Ascending aorta (tissue), 2 donors: ENCODE results near the gene RPS6KA4. TPM values are rescaled to one million over a fixed set of nuclear protein-coding genes. Genes with fewer than 3 reads are reported as not detected.

ENCODE experiments used
- DNase-seq, 2 donors: peaks; one replicate each; pipeline ENCODE4 v3.0.0-alpha.2; 2019; ENCODE audit warnings: low spot score in 2 of 2
- H3K27ac ChIP-seq, 2 donors: fragments of 200-600 bp; sonication (generic); one replicate each; pipeline ENCODE4 v1.5.1; 2016 to 2017; ENCODE audit warnings: mild to moderate bottlenecking in 1 of 2
- H3K27me3 ChIP-seq: fragments of 200-600 bp; sonication (generic); one replicate; pipeline ENCODE4 v1.5.1; 2017
- H3K36me3 ChIP-seq, 2 donors: fragments of 200-600 bp; sonication (generic); one replicate each; pipeline ENCODE4 v1.5.1; 2016
- H3K4me1 ChIP-seq, 2 donors: fragments of 200-600 bp; sonication (generic); one replicate each; pipeline ENCODE4 v1.5.1; 2016 to 2017; ENCODE audit warnings: mild to moderate bottlenecking in 1 of 2
- H3K4me3 ChIP-seq, 2 donors: fragments of 200-600 bp; sonication (generic); one replicate each; pipeline ENCODE4 v1.5.1; 2016 to 2017; ENCODE audit warnings: mild to moderate bottlenecking in 1 of 2
- H3K9me3 ChIP-seq, 2 donors: fragments of 200-600 bp; sonication (generic); one replicate each; pipeline ENCODE4 v1.5.1; 2016
- CTCF ChIP-seq, 3 experiments: fragments of 200-600 bp in 2 of 3; fragments of 450-650 bp in 1 of 3; sonication (generic) in 2 of 3; IDR thresholded peaks; one replicate each; pipeline ENCODE4 v1.5.1; 2016 to 2019; ENCODE audit warnings: antibody characterized with exemption in 3 of 3, mild to moderate bottlenecking in 1 of 3, moderate library complexity in 1 of 3
- intact Hi-C: fragments of 100-400 bp; cut with DNase I; formaldehyde crosslinking; loops from one replicate; pipeline ENCODE4 v1.15.1; 2023
- total RNA-seq: library from RNA; depleted of rRNA; stranded (reverse); fragments of >200 nt; gene quantifications from one replicate; pipeline ENCODE4 v1.1.0, GENCODE V29; 2016

Gene RPS6KA4
- total RNA-seq, 1 donor from 2014 or later, result 81.5 TPM

GRCh38 chr11:64381350-64381749 lies 22.4 kb downstream of the RPS6KA4 start:
- TF ChIP-seq CTCF (IDR thresholded peaks at IDR 0.05), result no peak
- H3K27me3 ChIP-seq, result no peaks in the 10 kb centered on the region
- no peak for DNase-seq
- no peak overlapping the region for H3K4me3 ChIP-seq
- no peak overlapping the region for H3K27ac ChIP-seq
- peaks cover 11 to 22% of the 10 kb centered on the region in 2 donors for H3K4me1 ChIP-seq
- H3K36me3 ChIP-seq, result no peaks in the 10 kb centered on the region
- H3K9me3 ChIP-seq, result no peaks in the 10 kb centered on the region
- intact Hi-C loops, result no loop called here

DNA sequence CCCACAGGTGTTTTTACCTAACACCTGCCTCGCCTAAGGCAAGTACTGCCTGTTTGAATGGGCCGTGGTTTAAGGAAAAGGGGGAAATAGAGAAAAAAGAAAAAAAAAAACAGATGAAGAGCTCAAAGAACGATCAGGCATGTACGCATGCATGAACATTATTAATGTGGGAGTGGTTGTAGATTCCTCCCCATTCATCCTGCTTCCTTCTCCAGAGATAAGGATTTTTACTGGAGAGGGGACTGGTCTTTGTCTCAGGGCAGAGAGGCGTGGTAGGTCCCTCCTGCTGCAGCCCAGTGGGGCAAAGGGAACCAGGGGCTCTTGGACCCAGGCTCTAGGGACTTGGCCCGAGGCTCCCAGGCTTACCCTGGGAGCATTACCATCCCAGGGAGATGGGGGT lies 23.1 kb downstream of the RPS6KA4 start:
- Histone ChIP-seq H3K4me3 (no peak overlapping the region), H3K4me1 (peaks cover 11 to 22% of the 10 kb centered on the region in 2 donors), H3K36me3 (no peaks in the 10 kb centered on the region), H3K27me3 (no peaks in the 10 kb centered on the region), H3K9me3 (no peaks in the 10 kb centered on the region), H3K27ac (no peak overlapping the region)
- intact Hi-C loops, result no loop called here
- DNase-seq, result no peak
- TF ChIP-seq CTCF (IDR thresholded peaks at IDR 0.05), result no peak

GRCh38 chr11:64382586-64382985 lies 23.6 kb downstream of the RPS6KA4 start:
- Histone ChIP-seq H3K9me3 (no peaks in the 10 kb centered on the region), H3K27ac (no peak overlapping the region), H3K4me3 (no peak overlapping the region), H3K36me3 (no peaks in the 10 kb centered on the region), H3K4me1 (peaks cover 11 to 22% of the 10 kb centered on the region in 2 donors), H3K27me3 (no peaks in the 10 kb centered on the region)
- no peak for DNase-seq
- TF ChIP-seq CTCF (IDR thresholded peaks at IDR 0.05), result no peak
- intact Hi-C loops, result no loop called here

GRCh38 chr11:64383580-64383979 lies 24.6 kb downstream of the RPS6KA4 start:
- no peak overlapping the region for H3K27ac ChIP-seq
- H3K36me3 ChIP-seq, result no peaks in the 10 kb centered on the region
- no peaks in the 10 kb centered on the region for H3K9me3 ChIP-seq
- no peaks in the 10 kb centered on the region for H3K27me3 ChIP-seq
- TF ChIP-seq CTCF (IDR thresholded peaks at IDR 0.05), result no peak
- intact Hi-C loops, result no loop called here
- no peak overlapping the region for H3K4me3 ChIP-seq
- DNase-seq, result no peak
- H3K4me1 ChIP-seq, result peaks cover 7 to 17% of the 10 kb centered on the region in 2 donors

DNA sequence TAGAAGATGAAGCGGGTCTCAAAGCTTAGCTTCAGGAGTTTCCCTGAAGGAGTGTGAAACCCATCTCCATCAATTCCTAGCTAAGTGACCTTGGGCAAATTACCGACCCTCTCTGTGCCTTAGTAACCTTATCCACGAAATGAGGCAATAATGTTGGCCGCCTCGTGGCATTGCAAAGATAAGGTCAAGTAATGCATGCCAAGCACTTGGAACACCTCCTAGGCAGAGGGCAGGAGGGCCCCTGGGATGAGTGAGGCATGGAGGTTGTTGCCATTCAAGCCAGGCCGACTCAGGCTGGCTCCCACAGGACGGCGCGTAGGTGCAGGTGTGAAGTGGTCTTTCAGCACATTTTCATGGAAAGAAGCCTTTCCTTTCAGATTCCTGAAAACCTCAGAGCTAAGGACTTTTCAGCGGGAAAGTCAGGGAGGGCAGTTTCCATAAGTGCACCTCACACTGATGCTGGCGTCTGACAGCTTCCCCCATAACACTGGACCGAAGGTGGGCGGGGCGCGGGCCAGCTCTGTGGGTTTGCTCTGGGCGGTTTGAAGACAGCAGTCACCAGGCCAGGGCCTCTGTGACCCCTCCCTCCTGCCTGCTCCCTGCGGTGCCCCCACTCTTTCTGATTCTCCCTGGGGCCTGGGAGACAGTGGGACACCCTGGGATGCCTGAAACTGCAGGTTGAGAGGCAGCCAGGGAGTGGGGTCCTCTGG lies 25.2 kb downstream of the RPS6KA4 start:
- DNase-seq, result no peak

More for the DNA sequence above, 25.2 kb downstream of the RPS6KA4 start:
- Histone ChIP-seq H3K4me1 (peaks cover 7 to 12% of the 10 kb centered on the region in 2 donors), H3K27me3 (no peaks in the 10 kb centered on the region), H3K27ac (no peak overlapping the region), H3K9me3 (no peaks in the 10 kb centered on the region), H3K4me3 (no peak overlapping the region), H3K36me3 (no peaks in the 10 kb centered on the region)
- TF ChIP-seq CTCF (IDR thresholded peaks at IDR 0.05), result no peak
- intact Hi-C loops, result no loop called here
